Vagina (tissue), 2 donors: ENCODE data around the gene PDLIM1.

ENCODE experiments used
- POLR2AphosphoS5 ChIP-seq, 2 donors: sonication (generic); formaldehyde crosslinking; IDR thresholded peaks; one replicate each; pipeline ENCODE4 v1.9.0; 2017; ENCODE audit warnings: antibody characterized with exemption in 2 of 2, mild to moderate bottlenecking in 2 of 2, low read depth in 1 of 2; ENCODE audit not compliant: insufficient read depth in 1 of 2
- TF ChIP-seq, protein P1 (sequence below), 3 experiments: fragments of 450-650 bp in 2 of 3; fragments of 200-600 bp in 1 of 3; sonication (generic) in 1 of 3; IDR thresholded peaks; one replicate each; pipeline ENCODE4 v1.5.1; 2017 to 2019; ENCODE audit warnings: antibody characterized with exemption in 3 of 3, mild to moderate bottlenecking in 2 of 3, moderate library complexity in 2 of 3

DNA sequence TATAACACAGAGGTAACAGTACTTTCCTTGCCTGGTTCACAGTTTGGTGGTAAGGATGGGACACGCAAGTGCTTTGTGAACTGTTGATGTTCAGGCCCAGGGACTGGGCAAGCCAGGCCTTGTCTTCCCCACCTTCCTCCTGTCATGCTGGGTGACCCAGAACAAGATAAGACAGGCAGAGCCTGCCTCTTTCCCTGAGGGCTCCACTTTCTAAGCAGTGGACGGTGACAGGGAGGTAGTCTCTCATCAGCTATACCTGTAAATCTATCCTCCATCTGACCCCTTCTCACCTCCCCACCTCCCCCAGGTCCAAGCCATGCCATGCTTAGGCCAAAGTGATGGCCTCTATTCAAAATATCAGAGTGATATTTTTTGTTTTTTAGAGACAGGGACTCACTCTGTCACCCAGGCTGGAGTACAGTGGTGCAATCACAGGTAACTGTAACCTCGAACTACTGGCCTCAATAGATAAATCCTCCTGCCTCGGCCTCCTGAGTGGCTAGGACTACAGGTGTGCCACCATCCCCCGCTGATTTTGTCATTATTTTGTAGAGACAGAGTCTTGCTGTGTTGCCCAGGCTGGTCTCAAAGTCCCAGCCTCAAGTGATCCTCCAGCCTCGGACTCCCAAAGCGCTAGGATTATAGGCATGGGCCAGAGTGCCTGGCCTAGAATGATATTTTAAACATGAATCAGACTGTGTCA lies 42.8 kb downstream of the PDLIM1 start:
- TF ChIP-seq, protein P1, sequence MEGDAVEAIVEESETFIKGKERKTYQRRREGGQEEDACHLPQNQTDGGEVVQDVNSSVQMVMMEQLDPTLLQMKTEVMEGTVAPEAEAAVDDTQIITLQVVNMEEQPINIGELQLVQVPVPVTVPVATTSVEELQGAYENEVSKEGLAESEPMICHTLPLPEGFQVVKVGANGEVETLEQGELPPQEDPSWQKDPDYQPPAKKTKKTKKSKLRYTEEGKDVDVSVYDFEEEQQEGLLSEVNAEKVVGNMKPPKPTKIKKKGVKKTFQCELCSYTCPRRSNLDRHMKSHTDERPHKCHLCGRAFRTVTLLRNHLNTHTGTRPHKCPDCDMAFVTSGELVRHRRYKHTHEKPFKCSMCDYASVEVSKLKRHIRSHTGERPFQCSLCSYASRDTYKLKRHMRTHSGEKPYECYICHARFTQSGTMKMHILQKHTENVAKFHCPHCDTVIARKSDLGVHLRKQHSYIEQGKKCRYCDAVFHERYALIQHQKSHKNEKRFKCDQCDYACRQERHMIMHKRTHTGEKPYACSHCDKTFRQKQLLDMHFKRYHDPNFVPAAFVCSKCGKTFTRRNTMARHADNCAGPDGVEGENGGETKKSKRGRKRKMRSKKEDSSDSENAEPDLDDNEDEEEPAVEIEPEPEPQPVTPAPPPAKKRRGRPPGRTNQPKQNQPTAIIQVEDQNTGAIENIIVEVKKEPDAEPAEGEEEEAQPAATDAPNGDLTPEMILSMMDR (IDR thresholded peaks at IDR 0.05): no peak
- TF ChIP-seq POLR2AphosphoS5 (IDR thresholded peaks at IDR 0.05; ENCODE audit: insufficient read depth in 1 of 2, low read depth in 1 of 2): no peak
